NCI-H128 (cell line): ENCODE measurements around the gene FLNA.
"Not testable (repeated sequence)": the region's sequence is repeated elsewhere in the genome, so short reads cannot be mapped to it uniquely, and the experiment has no call there.

Experiments used
- DNase-seq: peaks from one replicate; lab custom pipeline; 2025; ENCODE audit not compliant: unreplicated experiment; lab: John Stamatoyannopoulos, UW

Gene FLNA

GRCh38 chrX:154374313-154375155, at the start of gene FLNA:
TSS of gene FLNA (minus strand) at chrX:154374634. CDS start at chrX:154371245, 3,389 bp downstream.
- no peak for DNase-seq

- DNase-seq, result no peak
Measured at GRCh38 chrX:154420402-154420756, 45.9 kb upstream of the FLNA start.

- DNase-seq, result peak; percentile 2
Measured at GRCh38 chrX:154419688-154420401, 45.4 kb upstream of the FLNA start.

GRCh38 chrX:154419189-154419588, 44.8 kb upstream of the FLNA start:
- no peak for DNase-seq

- no peak for DNase-seq
Measured at GRCh38 chrX:154417157-154417556, 42.7 kb upstream of the FLNA start.

GRCh38 chrX:154413142-154413541, 38.7 kb upstream of the FLNA start:
- DNase-seq, result no peak

GRCh38 chrX:154412468-154412867, 38.0 kb upstream of the FLNA start:
- no peak for DNase-seq

GRCh38 chrX:154411981-154412340, 37.5 kb upstream of the FLNA start:
- DNase-seq, result peak; percentile 14

GRCh38 chrX:154409222-154409871, 34.9 kb upstream of the FLNA start, which contains the start of gene DNASE1L1:
TSS of gene DNASE1L1 (minus strand) at chrX:154409254. CDS start at chrX:154405568, 3,686 bp downstream.
- DNase-seq, result no peak

- no peak for DNase-seq
Measured at GRCh38 chrX:154408659-154409221, 34.3 kb upstream of the FLNA start.

GRCh38 chrX:154404625-154405192, 30.3 kb upstream of the FLNA start:
- DNase-seq, result no peak

GRCh38 chrX:154403858-154404257, 29.4 kb upstream of the FLNA start:
- DNase-seq, result no peak

- no peak for DNase-seq
Measured at GRCh38 chrX:154403192-154403591, 28.8 kb upstream of the FLNA start.

- DNase-seq, result no peak
Measured at GRCh38 chrX:154402622-154403127, 28.2 kb upstream of the FLNA start.

GRCh38 chrX:154401918-154402621, 27.6 kb upstream of the FLNA start:
- no peak for DNase-seq

- DNase-seq, result no peak
Measured at GRCh38 chrX:154401045-154401799, 26.8 kb upstream of the FLNA start.

- DNase-seq, result not testable (repeated sequence)
Measured at GRCh38 chrX:154400369-154400817, 26.0 kb upstream of the FLNA start.

- DNase-seq, result no peak
Measured at GRCh38 chrX:154399527-154400368, 25.3 kb upstream of the FLNA start.
